Adipocyte (in vitro differentiated cells): Measurements from ENCODE around the gene RGS6.

Source experiments
- DNase-seq: peaks from one replicate; pipeline ENCODE4 v3.0.0-alpha.2; 2015; ENCODE audit warnings: low read depth
- H3K27me3 ChIP-seq: replicated peaks from 2 replicates; pipeline ENCODE4 v1.7.0; 2013; ENCODE audit warnings: mild to moderate bottlenecking, low read length, moderate library complexity; ENCODE audit not compliant: control insufficient read depth, insufficient read depth
- H3K36me3 ChIP-seq: 2 replicates; pipeline ENCODE4 v1.7.0; 2013; ENCODE audit warnings: low read length, mild to moderate bottlenecking, moderate library complexity; ENCODE audit not compliant: control insufficient read depth, insufficient read depth, severe bottlenecking
- H3K4me1 ChIP-seq: 2 replicates; pipeline ENCODE4 v1.7.0; 2013; ENCODE audit warnings: mild to moderate bottlenecking, low read length, moderate library complexity; ENCODE audit not compliant: control insufficient read depth, insufficient read depth
- H3K4me3 ChIP-seq: 2 replicates; pipeline ENCODE4 v1.7.0; 2013; ENCODE audit warnings: mild to moderate bottlenecking, low read length, moderate library complexity
- H3K9ac ChIP-seq: 2 replicates; pipeline ENCODE4 v1.7.0; 2013; ENCODE audit warnings: mild to moderate bottlenecking, low read length, moderate library complexity
- H3K9me3 ChIP-seq: 2 replicates; pipeline ENCODE4 v1.7.0; 2013; ENCODE audit warnings: mild to moderate bottlenecking, low read length, moderate library complexity; ENCODE audit not compliant: control insufficient read depth

RGS6 gene

GRCh38 chr14:71985538-71986189 is 53.4 kb downstream of the RGS6 start:
- no peaks in the 10 kb centered on the region for H3K27me3 ChIP-seq
- no peak overlapping the region for H3K9ac ChIP-seq
- no peaks in the 10 kb centered on the region for H3K9me3 ChIP-seq
- no peaks in the 10 kb centered on the region for H3K4me1 ChIP-seq
- peak; percentile 55 for DNase-seq
- H3K36me3 ChIP-seq = no peaks in the 10 kb centered on the region
- H3K4me3 ChIP-seq = no peak overlapping the region

- no peaks in the 10 kb centered on the region for H3K27me3 ChIP-seq
Measured at GRCh38 chr14:71988476-71988875, 56.2 kb downstream of the RGS6 start.

GRCh38 chr14:71988939-71989338 is 56.7 kb downstream of the RGS6 start:
- H3K4me1 ChIP-seq = no peaks in the 10 kb centered on the region
- no peak for DNase-seq

More at GRCh38 chr14:71988476-71988875, 56.2 kb downstream of the RGS6 start:
- Histone ChIP-seq H3K9ac (no peak overlapping the region), H3K9me3 (no peaks in the 10 kb centered on the region), H3K4me3 (no peak overlapping the region), H3K4me1 (no peaks in the 10 kb centered on the region), H3K36me3 (no peaks in the 10 kb centered on the region)
- DNase-seq = no peak

GRCh38 chr14:71994416-71994815 is 62.2 kb downstream of the RGS6 start:
- Histone ChIP-seq H3K27me3 (no peaks in the 10 kb centered on the region), H3K9me3 (no peaks in the 10 kb centered on the region), H3K4me3 (no peak overlapping the region), H3K9ac (no peak overlapping the region), H3K4me1 (no peaks in the 10 kb centered on the region), H3K36me3 (no peaks in the 10 kb centered on the region)
- no peak for DNase-seq

More at GRCh38 chr14:71988939-71989338, 56.7 kb downstream of the RGS6 start:
- Histone ChIP-seq H3K36me3 (no peaks in the 10 kb centered on the region), H3K27me3 (no peaks in the 10 kb centered on the region), H3K9me3 (no peaks in the 10 kb centered on the region), H3K9ac (no peak overlapping the region), H3K4me3 (no peak overlapping the region)

GRCh38 chr14:71995741-71996140 is 63.5 kb downstream of the RGS6 start:
- Histone ChIP-seq H3K4me1 (no peaks in the 10 kb centered on the region), H3K9ac (no peak overlapping the region), H3K27me3 (no peaks in the 10 kb centered on the region), H3K9me3 (no peaks in the 10 kb centered on the region), H3K36me3 (no peaks in the 10 kb centered on the region), H3K4me3 (no peak overlapping the region)
- no peak for DNase-seq

- H3K9me3 ChIP-seq = no peaks in the 10 kb centered on the region
Measured at GRCh38 chr14:71996610-71997009, 64.4 kb downstream of the RGS6 start.

GRCh38 chr14:72000907-72001306 is 68.7 kb downstream of the RGS6 start:
- H3K9ac ChIP-seq = no peak overlapping the region
- DNase-seq = no peak

More at GRCh38 chr14:71996610-71997009, 64.4 kb downstream of the RGS6 start:
- no peak overlapping the region for H3K9ac ChIP-seq
- H3K36me3 ChIP-seq = no peaks in the 10 kb centered on the region
- no peak for DNase-seq
- H3K4me1 ChIP-seq = no peaks in the 10 kb centered on the region
- H3K27me3 ChIP-seq = no peaks in the 10 kb centered on the region
- no peak overlapping the region for H3K4me3 ChIP-seq

GRCh38 chr14:72002731-72003130 is 70.5 kb downstream of the RGS6 start:
- DNase-seq = no peak
- H3K36me3 ChIP-seq = no peaks in the 10 kb centered on the region
- no peak overlapping the region for H3K4me3 ChIP-seq
- no peak overlapping the region for H3K9ac ChIP-seq
- H3K27me3 ChIP-seq = no peaks in the 10 kb centered on the region
- no peaks in the 10 kb centered on the region for H3K4me1 ChIP-seq
- no peaks in the 10 kb centered on the region for H3K9me3 ChIP-seq

More at GRCh38 chr14:72000907-72001306, 68.7 kb downstream of the RGS6 start:
- Histone ChIP-seq H3K36me3 (no peaks in the 10 kb centered on the region), H3K27me3 (no peaks in the 10 kb centered on the region), H3K9me3 (no peaks in the 10 kb centered on the region), H3K4me3 (no peak overlapping the region), H3K4me1 (no peaks in the 10 kb centered on the region)

GRCh38 chr14:72008666-72009065 is 76.4 kb downstream of the RGS6 start:
- H3K36me3 ChIP-seq = no peaks in the 10 kb centered on the region
- no peak overlapping the region for H3K9ac ChIP-seq
- no peak for DNase-seq

GRCh38 chr14:72010474-72010873 is 78.2 kb downstream of the RGS6 start:
- Histone ChIP-seq H3K36me3 (no peaks in the 10 kb centered on the region), H3K4me1 (no peaks in the 10 kb centered on the region), H3K4me3 (no peak overlapping the region), H3K27me3 (no peaks in the 10 kb centered on the region), H3K9me3 (no peaks in the 10 kb centered on the region), H3K9ac (no peak overlapping the region)
- no peak for DNase-seq

More at GRCh38 chr14:72008666-72009065, 76.4 kb downstream of the RGS6 start:
- Histone ChIP-seq H3K4me1 (no peaks in the 10 kb centered on the region), H3K27me3 (no peaks in the 10 kb centered on the region), H3K9me3 (no peaks in the 10 kb centered on the region), H3K4me3 (no peak overlapping the region)

- no peaks in the 10 kb centered on the region for H3K9me3 ChIP-seq
- H3K4me3 ChIP-seq = no peak overlapping the region
Measured at GRCh38 chr14:72013721-72014345, 81.6 kb downstream of the RGS6 start.

More at GRCh38 chr14:72013721-72014345, 81.6 kb downstream of the RGS6 start:
- no peak overlapping the region for H3K9ac ChIP-seq
- H3K36me3 ChIP-seq = no peaks in the 10 kb centered on the region
- H3K4me1 ChIP-seq = no peaks in the 10 kb centered on the region
- DNase-seq = no peak
- no peaks in the 10 kb centered on the region for H3K27me3 ChIP-seq
